Spleen (tissue), 11 donors: Measurements from ENCODE around the gene RCAN3. TPM values are rescaled to one million over a fixed set of nuclear protein-coding genes. Genes with fewer than 3 reads are reported as not detected.
"Not testable (repeated sequence)": the region's sequence is repeated elsewhere in the genome, so short reads cannot be mapped to it uniquely, and the experiment has no call there.

ENCODE experiments used
- DNase-seq: peaks from one replicate; pipeline ENCODE4 v3.0.0-alpha.2; 2020
- H3K27ac ChIP-seq, 8 donors: fragments of 200-600 bp; sonication (generic) in 7 of 8; 1 replicate in 4 of 8; 2 replicates in 4 of 8; pipeline versions ENCODE4 v1.5.0 to v1.8.0; 2016 to 2021; ENCODE audit warnings: inconsistent platforms in 4 of 8, mild to moderate bottlenecking in 4 of 8, moderate library complexity in 1 of 8
- H3K27me3 ChIP-seq, 7 donors: fragments of 200-600 bp; sonication (generic) in 6 of 7; replicated peaks in 1 of 7; 1 replicate in 4 of 7; 2 replicates in 3 of 7; pipeline versions ENCODE4 v1.5.0 to v1.8.0; 2016 to 2021; ENCODE audit warnings: inconsistent platforms in 3 of 7, mild to moderate bottlenecking in 1 of 7
- H3K36me3 ChIP-seq, 6 donors: fragments of 200-600 bp; sonication (generic) in 5 of 6; 1 replicate in 4 of 6; 2 replicates in 2 of 6; pipeline versions ENCODE4 v1.5.0 to v1.8.0; 2016 to 2021; ENCODE audit warnings: inconsistent platforms in 2 of 6
- H3K4me1 ChIP-seq, 6 donors: fragments of 200-600 bp; sonication (generic) in 5 of 6; 1 replicate in 3 of 6; 2 replicates in 3 of 6; pipeline versions ENCODE4 v1.5.0 to v1.8.0; 2016 to 2021; ENCODE audit warnings: inconsistent platforms in 3 of 6
- H3K4me3 ChIP-seq, 8 donors: fragments of 200-600 bp; sonication (generic) in 7 of 8; 1 replicate in 4 of 8; 2 replicates in 4 of 8; pipeline versions ENCODE4 v1.5.0 to v1.8.0; 2016 to 2021; ENCODE audit warnings: inconsistent platforms in 4 of 8, mild to moderate bottlenecking in 4 of 8, moderate library complexity in 2 of 8
- H3K9me3 ChIP-seq, 8 donors: fragments of 200-600 bp; sonication (generic) in 7 of 8; 1 replicate in 4 of 8; 2 replicates in 4 of 8; pipeline versions ENCODE4 v1.5.0 to v1.8.0; 2016 to 2021; ENCODE audit warnings: inconsistent platforms in 4 of 8
- POLR2A ChIP-seq, 3 donors: fragments of 450-650 bp; IDR thresholded peaks; one replicate each; pipeline ENCODE4 v1.5.1; 2017; ENCODE audit warnings: antibody characterized with exemption in 3 of 3, mild to moderate bottlenecking in 1 of 3
- POLR2AphosphoS5 ChIP-seq, 3 donors: sonication (generic); formaldehyde crosslinking; IDR thresholded peaks; one replicate each; pipeline ENCODE4 v1.5.1; 2017; ENCODE audit warnings: antibody characterized with exemption in 3 of 3
- WGBS, 5 donors: extraction: QIAGEN DNeasy Blood & Tissue Kit in 3 of 5; methylation state at CpG; one replicate each; pipeline versions ENCODE4 v1.1.5 to v1.1.7; 2013 to 2018; 5-methylcytosine and 5-hydroxymethylcytosine counted together
- intact Hi-C: fragments of 100-400 bp; cut with DNase I; formaldehyde crosslinking; loops from one replicate; pipeline ENCODE4 v1.15.0; 2023; ENCODE audit warnings: low total_unique reads
- polyA plus RNA-seq, 3 donors: library from polyadenylated mRNA; stranded (reverse); fragments of 200-250 nt; gene quantifications; one replicate each; pipeline ENCODE4 v1.2.1, GENCODE V29; 2013
- total RNA-seq, 7 donors: library from RNA; depleted of rRNA in 3 of 7; stranded (reverse); fragments of >200 nt in 3 of 7; fragmentation: NEBNext Ultra II Directional in 4 of 7; extraction: Animal tissue kit (Norgen Biotek cat#: 25700) in 4 of 7; gene quantifications; one replicate each; pipeline versions ENCODE4 v1.1.0 to v1.2.1, GENCODE V29; 2016 to 2021
- TF ChIP-seq, protein P1 (sequence below), 11 experiments: fragments of 200-600 bp in 7 of 11; fragments of 450-650 bp in 4 of 11; sonication (generic) in 4 of 11; IDR thresholded peaks in 8 of 11; conservative IDR thresholded peaks in 3 of 11; 1 replicate in 7 of 11; 2 replicates in 4 of 11; pipeline versions ENCODE4 v1.4.0 to v1.8.0; 2016 to 2021; ENCODE audit warnings: antibody characterized with exemption in 11 of 11, inconsistent platforms in 4 of 11, mild to moderate bottlenecking in 1 of 11
- donor health status: healthy with polysubstance abuse.
- donor health status: DM: no; HTN: no; CAD: no; lungs with moderate emphysema.
- donor health status: DM: no; HTN: no; CAD: no.
- donor health status: Bipolar disorder and iron deficiency.
- donor health status: healthy.
- donor health status: DM: no; HTN: no; CAD: no.
- donor health status: DM: yes; HTN: yes; CAD: no.

Gene RCAN3
- total and polyA plus RNA-seq, 10 donors: 6.1 to 21.7 (median 16.5) TPM

DNA sequence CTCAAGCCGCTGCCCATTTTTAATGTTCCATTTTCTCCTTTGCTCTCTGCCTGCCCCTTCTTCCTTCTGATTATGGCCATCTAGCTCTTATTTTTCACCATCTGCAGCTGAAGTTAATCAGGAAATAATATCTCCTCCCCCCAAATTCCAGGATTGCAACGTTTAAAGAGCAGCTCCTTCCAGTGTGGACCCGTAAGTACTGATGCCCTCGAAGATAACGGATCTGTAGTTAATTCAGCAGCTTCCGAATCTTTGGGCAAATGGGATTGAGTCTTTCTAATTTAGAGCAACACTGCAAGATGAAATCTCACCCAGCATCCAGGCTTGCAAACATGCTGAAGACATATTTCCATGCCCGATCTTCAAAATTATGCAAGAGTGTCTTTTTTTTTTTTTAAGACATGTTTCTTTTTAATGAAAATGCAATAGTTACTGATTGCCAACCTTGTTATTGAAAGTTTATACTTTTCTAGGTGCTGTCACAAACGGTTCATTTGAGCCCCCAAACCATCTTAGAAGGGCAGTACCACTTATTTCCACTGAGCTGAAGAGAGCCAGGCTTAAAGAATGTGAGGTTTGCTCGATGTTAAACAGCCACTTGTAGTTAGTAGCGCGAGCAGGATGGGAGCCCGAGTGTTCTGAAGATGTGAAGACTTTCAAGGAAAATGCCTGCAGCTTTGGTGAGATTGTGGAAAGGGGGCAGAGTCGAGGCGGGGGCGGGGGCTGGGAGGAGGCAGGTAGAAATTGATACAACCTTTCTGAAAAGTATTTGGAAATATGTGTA is 10.9 kb upstream of the RCAN3 start:
- WGBS, 5 donors: 61 to 71% (median 65%) methylated on average over 15 of the region's 15 CpGs
- no peak for DNase-seq

DNA sequence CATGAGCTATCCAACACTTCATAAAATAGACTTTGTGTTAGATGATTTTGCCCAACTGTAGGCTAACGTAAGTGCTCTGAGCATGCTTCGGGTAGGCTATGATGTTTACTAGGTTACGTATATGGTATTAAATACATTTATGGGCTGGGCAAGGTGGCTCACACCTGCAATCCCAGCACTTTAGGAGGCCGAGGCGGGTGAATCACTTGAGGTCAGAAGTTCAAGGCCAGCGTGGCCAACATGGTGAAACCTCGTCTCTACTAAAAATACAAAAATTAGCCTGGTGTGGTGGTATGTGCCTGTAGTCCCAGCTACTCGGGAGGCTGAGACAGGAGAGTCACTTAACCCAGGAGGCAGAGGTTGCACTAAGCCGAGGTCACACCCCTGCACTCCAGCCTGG is 9.7 kb upstream of the RCAN3 start:
- H3K4me3 ChIP-seq, H3K9me3 ChIP-seq, DNase-seq, H3K27ac ChIP-seq, H3K4me1 ChIP-seq, intact Hi-C loops, H3K36me3 ChIP-seq: not testable (repeated sequence)
- peaks cover 0 to 20% (median 0%) of the 10 kb centered on the region in 7 donors for H3K27me3 ChIP-seq
- WGBS, 5 donors: 80 to 93% (median 85%) methylated on average over 9 of the region's 9 CpGs

More for the DNA sequence above, 10.9 kb upstream of the RCAN3 start:
- Histone ChIP-seq H3K4me1 (peaks cover 0 to 5% (median 0%) of the 10 kb centered on the region in 6 donors), H3K4me3 (no peak overlapping the region), H3K9me3 (peaks cover 0 to 9% (median 3%) of the 10 kb centered on the region in 8 donors), H3K27me3 (peaks cover 0 to 19% (median 0%) of the 10 kb centered on the region in 7 donors), H3K36me3 (no peaks in the 10 kb centered on the region), H3K27ac (no peak overlapping the region)
- intact Hi-C loops: no loop called here
- TF ChIP-seq POLR2AphosphoS5 (IDR thresholded peaks at IDR 0.05) (no peak), POLR2A (IDR thresholded peaks at IDR 0.05) (no peak)
- TF ChIP-seq, protein P1, sequence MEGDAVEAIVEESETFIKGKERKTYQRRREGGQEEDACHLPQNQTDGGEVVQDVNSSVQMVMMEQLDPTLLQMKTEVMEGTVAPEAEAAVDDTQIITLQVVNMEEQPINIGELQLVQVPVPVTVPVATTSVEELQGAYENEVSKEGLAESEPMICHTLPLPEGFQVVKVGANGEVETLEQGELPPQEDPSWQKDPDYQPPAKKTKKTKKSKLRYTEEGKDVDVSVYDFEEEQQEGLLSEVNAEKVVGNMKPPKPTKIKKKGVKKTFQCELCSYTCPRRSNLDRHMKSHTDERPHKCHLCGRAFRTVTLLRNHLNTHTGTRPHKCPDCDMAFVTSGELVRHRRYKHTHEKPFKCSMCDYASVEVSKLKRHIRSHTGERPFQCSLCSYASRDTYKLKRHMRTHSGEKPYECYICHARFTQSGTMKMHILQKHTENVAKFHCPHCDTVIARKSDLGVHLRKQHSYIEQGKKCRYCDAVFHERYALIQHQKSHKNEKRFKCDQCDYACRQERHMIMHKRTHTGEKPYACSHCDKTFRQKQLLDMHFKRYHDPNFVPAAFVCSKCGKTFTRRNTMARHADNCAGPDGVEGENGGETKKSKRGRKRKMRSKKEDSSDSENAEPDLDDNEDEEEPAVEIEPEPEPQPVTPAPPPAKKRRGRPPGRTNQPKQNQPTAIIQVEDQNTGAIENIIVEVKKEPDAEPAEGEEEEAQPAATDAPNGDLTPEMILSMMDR (IDR thresholded peaks at IDR 0.05 in 8 of 11, conservative IDR thresholded peaks at IDR 0.05 in 3 of 11): no peak

DNA sequence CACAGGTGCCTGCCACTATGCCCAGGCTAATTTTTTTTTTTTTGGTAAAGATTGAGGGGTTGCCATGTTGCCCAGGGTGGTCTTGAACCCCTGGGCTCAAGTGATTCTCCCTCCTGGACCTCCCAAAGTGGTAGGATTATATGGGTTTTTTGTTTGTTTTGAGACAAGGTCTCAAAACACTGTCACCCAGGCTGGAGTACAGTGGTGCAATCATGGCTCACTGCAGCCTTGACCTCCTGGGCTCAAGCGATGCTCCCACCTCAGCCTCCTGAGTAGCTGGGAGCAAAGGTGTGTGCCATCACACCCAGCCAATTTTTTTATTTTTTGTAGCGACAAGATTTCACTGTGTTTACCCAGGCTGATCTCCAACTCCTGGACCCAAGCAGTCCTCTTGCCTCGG is 8.9 kb upstream of the RCAN3 start:
- Histone ChIP-seq H3K27me3 (peaks cover 0 to 20% (median 0%) of the 10 kb centered on the region in 7 donors), H3K4me1 (no peaks in the 10 kb centered on the region), H3K36me3 (no peaks in the 10 kb centered on the region), H3K9me3 (peaks cover 0 to 9% (median 3%) of the 10 kb centered on the region in 8 donors), H3K4me3 (no peak overlapping the region), H3K27ac (no peak overlapping the region)
- intact Hi-C loops: no loop called here
- no peak for DNase-seq
- TF ChIP-seq, protein P1 (IDR thresholded peaks at IDR 0.05 in 8 of 11, conservative IDR thresholded peaks at IDR 0.05 in 3 of 11): no peak
- TF ChIP-seq POLR2AphosphoS5 (IDR thresholded peaks at IDR 0.05) (no peak), POLR2A (IDR thresholded peaks at IDR 0.05) (no peak)
- 88 to 96% (median 92%) methylated on average over 3 of the region's 3 CpGs for WGBS, 5 donors

DNA sequence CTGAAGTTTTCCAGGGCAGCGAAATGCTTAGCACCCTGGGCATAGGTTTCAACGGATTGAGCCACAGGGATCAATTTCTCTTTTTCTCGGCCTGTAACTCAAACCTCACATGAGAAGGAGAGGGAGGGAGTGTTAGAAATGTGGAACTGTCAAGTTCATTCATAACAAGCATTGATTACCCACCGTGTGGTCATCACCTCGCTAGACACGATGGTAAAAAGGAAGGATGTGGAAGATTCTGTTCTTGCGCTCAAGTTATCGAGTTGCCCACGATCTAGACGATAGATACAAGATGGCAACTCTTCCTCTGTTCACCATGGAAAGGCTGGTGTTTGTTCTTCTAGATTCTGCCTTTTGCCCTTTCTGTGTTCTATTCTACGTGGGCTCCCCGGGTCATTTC is 4.0 kb upstream of the RCAN3 start:
- intact Hi-C loops: no loop called here
- H3K4me3 ChIP-seq: no peak overlapping the region

More for the DNA sequence above, 4.0 kb upstream of the RCAN3 start:
- 65 to 88% (median 71%) methylated on average over 12 of the region's 12 CpGs for WGBS, 5 donors
- DNase-seq: no peak
- H3K4me1 ChIP-seq: peaks cover 12 to 26% (median 22%) of the 10 kb centered on the region in 6 donors
- H3K27ac ChIP-seq: no peak overlapping the region
- H3K27me3 ChIP-seq: peaks cover 0 to 43% (median 0%) of the 10 kb centered on the region in 7 donors
- TF ChIP-seq POLR2A (IDR thresholded peaks at IDR 0.05): no peak
- no peak for TF ChIP-seq POLR2AphosphoS5 (IDR thresholded peaks at IDR 0.05)
- TF ChIP-seq, protein P1 (IDR thresholded peaks at IDR 0.05 in 8 of 11, conservative IDR thresholded peaks at IDR 0.05 in 3 of 11): no peak
- no peaks in the 10 kb centered on the region for H3K9me3 ChIP-seq
- H3K36me3 ChIP-seq: no peaks in the 10 kb centered on the region
